HG03469 (cell line): ENCODE measurements around the gene ZNF554.
A peak's percentile ranks its signal among the peaks of the same experiment; 100 is the strongest.

Source experiments
- ATAC-seq: cut with Tn5 transposase; IDR thresholded peaks from one replicate; pipeline ENCODE4 v1.9.1; 2021; ENCODE audit warnings: mild to moderate bottlenecking, moderate library complexity, moderate number of reproducible peaks; ENCODE audit not compliant: unreplicated experiment

ZNF554 gene

DNA sequence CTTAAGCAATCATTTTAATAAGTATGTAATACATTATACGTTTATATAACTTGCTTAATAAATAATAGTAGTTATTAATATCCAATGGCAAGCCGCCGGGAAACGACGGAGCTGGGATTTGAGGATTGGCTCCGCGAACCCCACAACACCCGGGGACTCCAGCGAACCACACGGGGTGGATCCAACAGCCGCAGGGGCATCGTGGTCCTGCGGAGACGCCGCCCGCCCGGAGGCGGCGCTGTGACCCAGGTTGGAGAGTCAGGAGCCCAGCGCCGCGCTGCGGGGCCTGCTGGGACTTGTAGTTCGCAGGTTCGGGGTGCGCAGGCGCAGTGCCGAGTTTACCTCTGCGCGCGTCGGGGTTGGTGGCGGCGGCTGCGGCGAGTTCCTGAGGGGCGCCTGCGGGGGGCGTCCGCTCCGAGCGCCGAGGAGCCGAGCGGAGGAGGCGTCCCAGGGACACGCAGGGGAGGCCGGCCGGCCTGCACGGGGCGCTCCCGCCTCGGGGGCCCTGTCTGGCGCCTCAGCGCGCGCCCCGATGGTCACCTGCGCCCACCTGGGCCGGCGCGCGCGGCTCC lies at the start of gene ZNF554:
ZNF554 (plus strand) TSS at position 329 of the 572 bp plus-strand sequence; CDS start at position 533, 204 bp downstream.
- ATAC-seq, result peak; percentile 53

DNA sequence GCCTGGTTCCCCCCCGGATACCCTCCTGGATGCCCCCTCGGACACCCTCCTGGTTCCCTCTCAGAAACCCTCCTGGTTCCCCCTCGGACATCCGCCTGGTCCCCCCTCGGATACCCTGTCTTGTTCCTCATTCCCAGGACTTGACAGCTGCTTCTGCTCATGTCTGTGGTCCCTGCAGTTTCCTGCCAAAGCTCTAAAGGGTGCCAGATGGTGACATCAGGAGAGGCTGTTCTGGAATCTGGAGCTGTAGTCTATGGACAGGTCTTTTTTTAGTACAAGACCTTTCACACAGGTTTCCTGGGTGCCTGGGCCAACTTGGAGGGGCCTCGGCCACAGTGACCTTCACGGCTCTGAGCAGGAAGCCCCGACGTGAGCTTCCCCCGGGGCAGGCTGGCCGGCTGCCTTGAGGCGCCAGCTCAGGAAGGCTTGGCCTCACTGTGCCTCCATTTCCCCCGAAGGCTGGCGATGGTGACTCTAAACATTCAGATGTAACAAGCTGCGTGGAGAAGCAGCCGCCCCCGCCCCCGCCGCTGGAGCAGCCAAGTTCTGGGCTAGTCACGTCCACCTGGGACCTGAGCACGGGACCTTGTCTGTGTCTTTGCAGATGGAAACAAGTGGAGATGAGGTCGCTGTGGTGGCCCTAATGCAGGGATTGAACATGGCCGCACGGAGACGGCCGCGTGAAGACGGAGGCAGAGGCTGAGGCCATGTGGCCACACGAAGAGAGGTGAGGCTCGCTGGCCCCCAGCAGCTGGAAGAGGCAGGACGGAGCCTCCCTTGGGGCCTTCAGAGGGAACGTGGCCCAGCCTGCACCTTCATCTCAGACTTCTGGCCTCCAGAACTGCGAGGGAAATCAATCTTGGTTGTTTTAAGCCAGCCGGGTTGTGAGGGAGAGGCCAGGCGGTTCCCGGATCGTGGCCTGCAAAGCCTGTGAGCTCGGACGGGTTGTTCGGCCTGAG lies 49.3 kb upstream of the ZNF554 start:
- no peak for ATAC-seq

DNA sequence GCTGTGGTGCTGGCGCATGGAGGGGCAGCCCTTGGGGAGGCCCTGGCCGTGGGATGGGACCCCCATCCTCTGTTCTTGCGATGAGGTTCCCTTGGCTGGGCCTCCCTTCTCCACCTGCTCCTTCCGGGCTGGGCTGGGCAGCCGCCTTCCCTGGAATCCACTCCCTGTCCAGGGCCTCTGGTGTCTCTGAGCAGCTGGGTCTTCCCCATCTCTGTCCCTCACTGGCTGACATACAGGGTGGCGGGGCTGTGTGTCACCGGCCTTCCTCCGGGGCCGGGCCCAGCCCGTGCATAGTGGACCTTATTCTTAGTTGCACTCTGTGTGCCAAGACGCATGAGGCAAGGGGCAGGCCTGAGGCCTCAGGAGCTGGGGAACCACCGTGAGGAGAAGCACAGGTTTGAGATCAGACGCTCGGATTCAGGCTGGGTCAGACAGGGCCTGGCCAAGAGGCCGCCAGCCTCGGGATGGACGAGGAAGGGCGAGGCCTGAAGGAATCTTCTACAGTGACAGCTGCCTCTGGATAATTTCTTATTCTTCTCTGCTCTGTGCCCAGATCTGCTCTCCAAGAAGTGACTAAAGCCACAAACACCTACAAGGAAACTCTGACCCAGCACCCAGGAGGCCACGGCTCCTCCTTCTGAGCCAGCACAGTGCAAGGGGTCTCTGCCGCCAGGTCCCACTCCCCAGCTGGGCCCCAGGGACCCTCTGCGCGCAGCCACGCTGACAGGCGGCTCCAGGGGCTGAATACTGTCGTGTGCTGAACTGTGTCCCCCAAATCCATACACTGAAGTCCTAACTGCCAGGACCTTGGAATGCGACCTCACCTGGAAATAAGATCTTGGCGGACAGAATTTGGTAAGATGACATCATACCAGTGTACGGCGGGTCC lies 47.6 kb upstream of the ZNF554 start:
- ATAC-seq, result no peak

DNA sequence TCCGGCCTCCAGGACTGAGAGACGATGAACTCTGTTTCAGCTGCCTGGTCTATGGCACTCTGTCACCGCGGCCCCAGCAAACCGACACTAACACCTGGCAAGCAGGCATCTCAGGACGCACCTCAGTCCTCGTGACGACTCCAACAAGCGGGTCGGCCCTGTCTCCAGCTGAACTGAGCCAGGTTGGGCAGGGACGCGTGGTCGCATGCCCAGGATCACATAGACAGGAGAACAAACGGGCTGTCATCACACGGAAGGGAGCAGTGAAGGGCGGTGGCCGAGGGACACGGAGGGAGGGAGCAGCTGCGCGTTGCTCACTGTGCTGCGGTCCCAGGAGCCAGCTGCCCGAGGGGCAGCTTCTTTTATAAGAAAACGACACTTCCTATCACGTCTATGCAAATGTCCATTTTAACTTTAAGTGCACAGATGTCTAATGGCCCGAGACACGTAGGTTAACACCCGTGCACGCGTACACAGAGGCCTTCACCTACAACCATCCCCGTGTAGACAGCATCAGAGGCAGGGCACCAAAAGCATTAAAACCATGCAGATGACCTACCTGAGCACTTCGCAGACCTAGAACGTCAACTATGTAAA lies 45.5 kb upstream of the ZNF554 start:
- ATAC-seq, result no peak

DNA sequence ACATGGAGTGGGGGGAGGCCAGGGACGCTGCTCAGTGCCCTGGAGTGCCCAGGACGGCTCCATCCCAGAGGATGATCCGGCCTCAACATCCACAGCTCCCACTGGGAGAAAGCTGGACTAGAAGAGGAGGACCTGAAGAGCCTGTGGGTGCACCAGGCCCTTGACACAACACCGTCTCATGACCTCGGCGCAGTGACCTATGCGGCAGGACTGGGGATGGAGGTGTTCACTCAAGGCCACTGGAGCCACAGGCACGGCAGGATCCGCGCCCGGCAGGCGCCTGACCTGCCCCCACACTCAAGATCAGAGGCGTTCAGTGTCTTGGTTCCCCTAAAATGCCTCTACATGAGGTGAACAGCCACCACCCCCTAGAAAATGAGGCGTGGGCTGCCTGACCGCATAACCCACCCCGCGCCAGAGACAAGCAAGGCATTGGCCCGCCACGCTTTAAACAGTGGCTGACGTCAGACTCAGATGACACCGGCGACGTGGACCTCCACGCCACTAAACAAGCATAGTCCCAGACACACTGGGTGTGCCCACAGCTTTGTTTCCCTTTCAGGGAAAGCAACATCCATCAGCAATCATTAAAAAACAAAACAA lies 44.6 kb upstream of the ZNF554 start:
- no peak for ATAC-seq

DNA sequence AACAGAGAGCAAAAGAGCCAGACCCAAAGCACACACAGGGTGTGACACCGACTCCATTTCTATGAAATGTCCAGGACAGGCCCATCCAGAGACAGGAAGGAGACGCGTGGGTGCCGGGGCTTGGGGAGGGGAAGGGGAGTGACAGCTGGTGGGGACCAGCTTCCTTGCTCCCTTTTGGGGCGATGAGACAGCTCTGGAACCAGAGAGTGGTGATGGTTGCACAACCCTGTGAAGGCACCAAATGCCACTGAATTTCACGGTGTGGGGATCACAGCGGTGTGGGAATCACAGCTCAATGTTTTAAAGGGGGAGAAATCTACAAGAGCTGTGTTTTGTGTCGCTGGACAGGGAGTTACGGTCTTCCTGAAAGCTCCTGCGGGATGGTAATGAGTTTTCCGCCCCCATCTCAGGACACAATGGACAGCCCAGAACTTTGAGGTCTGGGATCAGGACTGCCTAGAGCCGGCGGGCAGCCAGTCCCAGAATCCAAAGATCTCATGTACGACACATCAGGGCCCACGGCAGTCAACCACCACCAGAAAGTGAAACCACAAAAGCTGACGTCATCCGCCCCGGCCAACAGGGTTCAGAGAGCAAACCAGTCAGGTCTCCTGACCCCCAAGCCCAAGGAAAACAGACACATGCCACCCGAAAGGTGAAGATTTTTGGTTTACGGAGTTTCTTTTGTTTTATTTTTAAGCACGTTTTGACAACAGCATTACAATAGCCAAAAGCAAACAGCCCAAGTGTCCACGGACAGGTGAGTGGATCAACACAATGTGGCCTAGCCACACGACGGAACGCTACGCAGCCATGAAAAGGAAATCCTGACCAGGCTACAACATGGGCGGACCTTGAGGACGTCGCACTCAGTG lies 43.9 kb upstream of the ZNF554 start:
- no peak for ATAC-seq

DNA sequence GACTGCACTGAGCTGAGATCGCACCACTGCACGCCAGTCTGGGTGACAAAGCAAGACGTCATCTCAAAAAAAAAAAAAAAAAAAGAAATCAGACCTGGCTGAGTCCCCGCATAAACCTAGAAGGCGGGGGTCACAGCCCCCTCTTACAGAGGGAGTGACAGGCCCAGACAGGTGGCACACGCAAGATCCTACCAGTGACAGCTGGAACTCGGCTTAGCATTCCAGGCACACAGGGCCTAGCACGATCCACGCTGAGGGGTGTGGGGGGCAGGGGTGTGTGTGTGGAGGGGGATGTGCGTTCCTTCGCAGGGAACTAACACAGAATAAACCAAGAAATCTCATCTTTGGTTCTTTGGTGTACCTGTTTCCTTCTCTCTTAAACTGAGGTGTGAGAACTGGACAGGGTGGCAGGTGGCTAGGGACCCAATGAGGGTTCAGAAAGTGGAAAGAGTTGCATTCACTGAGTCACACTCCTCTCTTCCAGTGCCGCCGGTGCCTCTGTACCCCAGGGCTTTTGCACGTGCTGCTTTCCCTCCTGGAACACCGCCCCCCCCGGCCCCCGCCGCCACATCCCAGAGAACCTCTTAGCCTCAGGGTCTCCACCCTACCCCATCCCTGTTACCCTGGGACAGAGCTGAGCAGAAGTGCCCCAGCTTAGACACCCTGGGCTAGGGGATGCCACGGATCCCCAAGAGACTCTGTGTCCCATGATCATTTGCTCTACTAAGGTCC lies 41.5 kb upstream of the ZNF554 start:
- ATAC-seq, result no peak

DNA sequence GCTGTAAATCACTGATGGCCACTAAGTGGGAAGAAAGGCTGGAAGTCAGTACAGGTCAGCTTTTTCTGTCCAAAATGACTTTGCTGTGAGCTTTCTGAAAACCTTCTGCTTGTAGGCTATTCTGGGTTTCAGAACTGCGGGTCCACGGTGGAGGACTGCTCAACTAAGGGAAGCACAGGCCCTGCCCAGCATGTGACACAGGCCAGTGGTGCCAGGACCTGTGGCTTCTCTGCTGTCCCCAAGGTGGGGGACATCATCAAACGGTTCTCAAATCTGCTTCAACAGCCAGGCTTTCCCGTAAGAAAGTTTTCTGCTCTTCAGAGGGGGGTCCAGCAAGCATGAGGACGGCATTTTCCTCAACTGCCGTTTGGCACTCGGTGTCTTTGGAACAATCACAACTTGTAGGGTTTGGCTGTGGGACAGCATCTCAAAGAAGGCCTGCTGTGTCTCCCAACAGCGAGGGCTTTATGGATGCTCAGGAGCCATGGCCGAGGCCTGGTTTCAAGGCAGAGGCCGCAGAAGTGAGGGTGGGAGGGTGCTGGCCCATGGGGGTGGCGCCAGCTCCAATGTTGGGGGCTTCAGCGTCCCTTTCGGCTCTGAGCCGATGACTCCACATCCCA lies 40.4 kb upstream of the ZNF554 start:
- no peak for ATAC-seq

DNA sequence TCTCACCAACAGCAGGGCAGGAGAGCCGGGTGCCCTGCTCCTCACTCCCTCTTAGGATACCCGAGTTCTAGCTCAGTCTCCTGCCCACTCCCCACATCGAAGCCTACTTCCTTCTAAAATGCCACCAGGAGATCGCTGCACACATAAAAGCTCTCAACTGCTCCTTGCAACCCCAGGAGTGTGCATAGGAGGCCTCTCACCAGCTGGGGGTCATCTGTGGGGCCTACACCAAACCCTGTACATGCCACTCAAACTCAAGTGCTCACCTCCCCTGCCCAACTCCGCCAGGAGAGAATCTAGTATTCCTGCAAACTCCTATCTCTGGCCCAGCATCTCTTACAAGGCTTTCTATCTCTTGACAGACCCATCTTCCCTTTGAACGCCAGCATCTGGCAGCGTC lies 39.4 kb upstream of the ZNF554 start:
- ATAC-seq, result no peak

DNA sequence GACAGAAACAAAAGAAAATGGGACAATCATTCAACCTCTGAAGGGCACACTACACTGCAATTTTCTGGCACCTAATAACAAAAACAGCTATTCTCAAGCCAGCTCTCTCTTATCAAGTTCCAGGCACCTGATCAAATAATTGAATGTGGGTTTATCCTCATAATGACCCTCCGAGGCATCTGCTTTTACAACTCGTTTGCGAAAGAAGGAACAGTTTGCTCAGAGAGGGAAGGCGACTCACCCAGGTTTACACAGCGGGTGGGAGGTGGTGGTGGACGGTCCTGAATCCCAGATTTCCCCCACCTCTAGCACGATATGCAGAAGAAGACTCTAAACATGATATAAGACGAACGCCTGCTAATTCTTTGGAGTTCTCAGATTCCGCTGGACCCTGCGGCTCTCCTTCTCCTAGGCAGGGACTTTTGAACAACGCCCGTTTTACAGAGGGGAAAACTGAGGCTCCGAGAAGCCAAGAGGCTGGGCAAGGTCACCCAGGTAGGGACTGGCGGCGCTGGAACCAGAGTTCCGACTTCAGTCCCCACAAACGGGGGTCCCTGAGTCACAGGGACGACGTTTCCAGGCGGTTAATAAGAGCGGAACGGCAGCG lies 37.2 kb upstream of the ZNF554 start:
- no peak for ATAC-seq

DNA sequence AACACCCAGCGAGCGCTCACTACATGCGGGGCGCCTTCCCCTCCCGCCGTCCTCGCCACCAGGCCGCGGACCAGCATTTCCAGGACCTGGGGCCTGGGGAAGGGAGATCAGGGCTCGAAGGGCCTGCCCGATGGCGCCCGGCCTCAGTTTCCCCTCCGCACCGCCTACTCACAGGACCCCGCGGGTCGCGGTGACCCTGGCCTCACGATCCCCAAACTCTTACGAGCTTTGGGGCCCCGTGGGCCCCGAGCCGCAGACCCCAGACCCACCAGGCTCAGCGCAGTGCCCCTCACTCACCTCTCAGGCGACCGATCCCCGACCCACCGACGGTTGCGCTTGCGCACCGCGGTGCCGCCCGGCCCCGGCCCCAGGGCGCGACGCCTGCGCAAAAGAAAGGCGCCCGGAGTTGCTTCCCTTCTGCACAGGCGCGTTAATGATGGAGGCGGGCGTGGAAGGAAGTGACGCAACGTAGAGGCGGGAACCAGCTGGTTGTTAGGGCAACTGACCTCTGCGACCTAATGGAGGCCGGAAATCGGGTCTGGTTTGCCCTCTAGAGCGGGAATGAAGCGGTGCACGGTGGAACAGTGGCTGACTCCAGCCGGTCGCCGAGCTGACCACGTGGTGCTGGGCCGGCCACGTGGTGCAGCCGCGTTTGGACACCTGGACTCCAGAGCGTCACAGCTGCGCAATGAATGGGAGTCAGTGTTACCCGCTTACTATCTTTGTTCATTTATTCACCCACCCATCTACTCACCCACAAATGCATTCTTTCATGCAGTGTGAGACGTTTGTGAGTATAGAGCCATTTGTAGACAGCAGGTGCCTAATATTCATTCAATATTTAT lies 36.5 kb upstream of the ZNF554 start, which contains the start of gene SGTA:
SGTA (minus strand) TSS at position 338 of the 845 bp plus-strand sequence. CDS start 14,205 bp downstream, outside the sequence.
- peak; percentile 47 for ATAC-seq

DNA sequence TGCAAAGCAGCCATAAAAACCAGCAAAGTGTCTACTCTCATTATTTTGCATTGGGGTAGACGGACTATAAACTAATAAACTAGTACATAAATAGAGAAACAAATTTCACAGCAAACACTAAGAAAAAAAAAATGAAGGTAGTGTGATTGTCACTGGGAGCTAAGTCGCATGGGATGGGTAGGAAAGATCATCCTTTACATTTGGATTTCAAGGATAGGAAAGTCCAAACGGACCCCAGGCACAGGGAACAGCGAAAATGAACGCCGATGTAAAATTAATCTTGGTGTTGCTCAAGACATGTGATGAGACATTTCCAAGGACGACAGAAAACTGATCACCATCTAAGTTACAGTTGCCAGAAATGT lies 35.9 kb upstream of the ZNF554 start:
- ATAC-seq, result no peak

DNA sequence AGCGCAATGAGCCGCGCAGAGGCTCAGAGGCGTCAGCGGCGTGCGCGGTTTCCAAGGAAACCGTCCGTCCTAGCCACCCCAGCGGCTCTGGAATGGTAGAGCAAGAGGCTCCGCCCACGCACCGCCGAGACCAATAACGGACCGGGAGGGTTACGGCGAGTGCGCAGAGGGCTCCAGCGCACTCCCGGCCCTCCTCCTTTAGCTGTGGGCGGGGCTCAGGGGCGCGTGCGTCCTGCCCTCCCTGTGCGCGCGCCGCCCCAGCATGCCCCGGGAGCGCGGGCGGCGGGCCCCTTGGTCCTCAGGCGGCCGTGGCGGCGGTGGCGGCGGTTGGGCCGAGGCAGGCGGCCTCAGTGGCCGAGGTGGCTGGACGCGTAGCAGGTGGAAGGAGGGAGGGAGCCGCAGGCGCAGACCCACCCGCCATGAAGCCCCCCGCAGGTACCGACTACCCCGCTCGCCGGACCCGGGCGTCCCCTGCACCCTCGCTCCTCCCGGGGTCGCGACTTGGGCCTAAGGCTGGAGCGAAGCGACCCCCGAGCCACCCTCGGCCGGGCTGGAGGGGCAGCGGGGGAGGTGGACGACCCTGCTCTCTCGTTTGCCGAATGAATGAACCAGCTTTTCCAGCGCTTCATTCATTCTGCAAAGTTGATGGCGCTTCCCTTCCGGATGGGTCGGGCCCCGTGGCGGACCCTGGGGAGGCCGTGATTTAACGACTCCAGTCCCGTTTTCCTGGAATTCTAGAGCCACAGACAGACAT lies 34.2 kb upstream of the ZNF554 start, which contains the start of gene THOP1:
THOP1 (plus strand) TSS at position 260 of the 754 bp plus-strand sequence; CDS start at position 420, 160 bp downstream.
- peak; percentile 49 for ATAC-seq

DNA sequence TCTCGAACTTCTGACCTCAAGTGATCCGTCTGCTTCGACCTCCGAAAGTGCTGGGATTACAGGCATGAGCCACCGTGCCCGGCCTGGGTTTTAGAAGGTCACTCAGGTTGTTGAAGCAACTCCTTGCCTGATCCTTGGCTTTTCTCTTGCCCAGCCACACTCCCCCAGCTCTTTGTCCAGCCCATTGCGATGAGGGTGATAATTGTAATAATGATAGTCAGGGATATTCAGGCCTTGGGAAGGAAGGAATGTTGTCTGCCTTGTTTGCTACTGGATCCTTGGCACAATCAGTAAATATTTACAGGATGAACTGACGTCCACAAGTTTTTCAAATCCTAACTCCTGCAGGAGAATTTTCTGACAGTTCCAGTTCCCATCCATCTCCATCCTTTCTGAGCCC lies 32.6 kb upstream of the ZNF554 start:
- ATAC-seq, result no peak

DNA sequence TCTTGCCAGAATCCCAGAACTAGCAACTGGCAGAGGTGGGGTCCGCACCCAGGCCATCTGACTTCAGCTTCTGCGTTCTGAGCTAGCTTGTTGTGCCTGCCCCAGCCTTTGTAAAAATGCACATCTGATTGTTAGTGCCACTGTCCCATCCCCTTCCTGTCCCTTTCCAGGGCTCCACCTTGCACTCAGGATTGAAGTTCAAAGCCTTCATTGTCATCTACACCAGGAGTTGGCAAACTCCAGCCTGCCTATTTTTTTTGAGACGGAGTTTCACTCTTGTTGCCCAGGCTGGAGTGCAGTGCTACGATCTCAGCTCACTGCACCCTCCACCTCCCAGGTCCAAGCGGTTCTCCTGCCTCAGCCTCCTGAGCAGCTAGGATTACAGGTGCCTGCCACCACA lies 31.4 kb upstream of the ZNF554 start:
- no peak for ATAC-seq

DNA sequence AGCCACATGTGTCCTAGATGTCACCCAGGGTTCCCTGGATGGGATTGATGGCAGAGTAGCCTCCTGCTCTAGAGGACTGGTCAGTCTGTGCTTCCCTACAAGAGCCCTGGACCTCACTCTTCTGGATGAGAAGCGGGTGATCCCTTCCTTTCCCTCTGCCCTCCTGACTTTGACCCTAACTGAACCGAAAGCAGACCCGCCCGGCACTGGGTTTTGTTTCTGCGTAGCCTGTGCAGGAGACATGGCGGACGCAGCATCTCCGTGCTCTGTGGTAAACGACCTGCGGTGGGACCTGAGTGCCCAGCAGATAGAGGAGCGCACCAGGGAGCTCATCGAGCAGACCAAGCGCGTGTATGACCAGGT lies 29.5 kb upstream of the ZNF554 start:
- no peak for ATAC-seq
